Muscle of back (tissue), 11 donors: Measurements from ENCODE around the gene MARCKSL1. TPM values are rescaled to one million over a fixed set of nuclear protein-coding genes. Genes with fewer than 3 reads are reported as not detected.
A peak's percentile ranks its signal among the peaks of the same experiment; 100 is the strongest.
"Not testable (repeated sequence)": the region's sequence is repeated elsewhere in the genome, so short reads cannot be mapped to it uniquely, and the experiment has no call there.

Source experiments
- DNase-seq, 3 donors: peaks; one replicate each; pipeline versions ENCODE4 v3.0.0 to v3.0.0-alpha.2; 2013
- polyA plus RNA-seq, 10 donors: library from polyadenylated mRNA; unstranded; fragments of 120-200 nt; gene quantifications; one replicate each; pipeline ENCODE4 v1.2.1, GENCODE V29; 2013; ENCODE audit not compliant: insufficient read length in 10 of 10

MARCKSL1 gene
- polyA plus RNA-seq, 10 donors, result 129 to 217 (median 146) TPM

GRCh38 chr1:32334864-32335534 lies 1.0 kb downstream of the MARCKSL1 start:
- peak in 2 of 3 donors; percentile 41 to 77 for DNase-seq

- no peak for DNase-seq
These were observed 1.7 kb downstream of the MARCKSL1 start for GRCh38 chr1:32334274-32334861.

GRCh38 chr1:32333251-32333963 lies 2.6 kb downstream of the MARCKSL1 start:
- no peak for DNase-seq

- no peak for DNase-seq
These were observed 3.5 kb downstream of the MARCKSL1 start for GRCh38 chr1:32332290-32333079.

- DNase-seq, result no peak
These were observed 4.5 kb downstream of the MARCKSL1 start for GRCh38 chr1:32331549-32331948.

- no peak for DNase-seq
These were observed 5.4 kb downstream of the MARCKSL1 start for GRCh38 chr1:32330558-32331151.

- no peak for DNase-seq
These were observed 6.0 kb downstream of the MARCKSL1 start for GRCh38 chr1:32329931-32330466.

GRCh38 chr1:32327204-32327603 lies 8.8 kb downstream of the MARCKSL1 start:
- no peak for DNase-seq

GRCh38 chr1:32321712-32322291 lies 14.2 kb downstream of the MARCKSL1 start:
- DNase-seq, result no peak

GRCh38 chr1:32318127-32318869 lies 17.7 kb downstream of the MARCKSL1 start:
- no peak for DNase-seq

GRCh38 chr1:32316903-32317277 lies 19.1 kb downstream of the MARCKSL1 start:
- no peak for DNase-seq

GRCh38 chr1:32311709-32312393 lies 24.2 kb downstream of the MARCKSL1 start:
- no peak for DNase-seq

- no peak for DNase-seq
These were observed 26.1 kb downstream of the MARCKSL1 start for GRCh38 chr1:32309960-32310359.

GRCh38 chr1:32307324-32307723 lies 28.7 kb downstream of the MARCKSL1 start:
- DNase-seq, result no peak

GRCh38 chr1:32305310-32305709 lies 30.7 kb downstream of the MARCKSL1 start:
- DNase-seq, result no peak

- no peak for DNase-seq
These were observed 31.9 kb downstream of the MARCKSL1 start for GRCh38 chr1:32303997-32304622.

GRCh38 chr1:32303358-32303757 lies 32.7 kb downstream of the MARCKSL1 start:
- DNase-seq, result no peak

- no peak for DNase-seq
These were observed 36.7 kb downstream of the MARCKSL1 start for GRCh38 chr1:32299327-32299726.

GRCh38 chr1:32298211-32298610 lies 37.8 kb downstream of the MARCKSL1 start:
- not testable (repeated sequence) for DNase-seq
